D721Med (cell line): ENCODE measurements around the gene KANK4.

Experiments used
- DNase-seq: peaks from one replicate; pipeline ENCODE4 v3.0.0; 2011; ENCODE audit warnings: low spot score; ENCODE audit not compliant: insufficient read length
- FAIRE-seq: peaks from 2 replicates; lab custom pipeline; 2011; peaks lifted over from hg19 to GRCh38; lab: Jason Lieb, UNC
- CTCF ChIP-seq: IDR thresholded peaks from 2 replicates; pipeline ENCODE4 v1.5.1; 2012; ENCODE audit warnings: mild to moderate bottlenecking, control low read depth; ENCODE audit not compliant: insufficient read depth; ENCODE audit errors: missing control alignments

Gene KANK4

DNA sequence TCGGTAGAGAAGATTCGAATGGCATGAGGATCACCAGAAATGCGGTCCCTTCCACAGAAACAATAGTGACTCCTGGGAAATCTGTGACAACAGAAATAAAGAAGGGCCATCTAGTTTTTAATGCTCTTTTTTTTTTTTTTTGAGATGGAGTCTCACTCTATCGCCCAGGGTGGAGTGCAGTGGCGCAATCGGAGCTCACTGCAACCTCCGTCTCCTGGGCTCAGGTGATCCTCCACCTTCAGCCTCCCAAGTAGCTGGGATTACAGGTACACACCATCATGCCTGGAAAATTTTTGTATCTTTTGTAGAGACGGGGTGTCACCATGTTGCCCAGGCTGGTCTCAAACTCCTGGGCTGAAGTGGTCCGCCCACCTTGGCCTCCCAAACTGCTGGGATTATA lies 80.7 kb downstream of the KANK4 start:
- TF ChIP-seq CTCF, result no peak
- DNase-seq (no peak), FAIRE-seq (no peak)

- FAIRE-seq, result no peak
- TF ChIP-seq CTCF, result no peak
These were observed 81.3 kb downstream of the KANK4 start for GRCh38 chr1:62237950-62238374.

GRCh38 chr1:62237361-62237760 lies 81.9 kb downstream of the KANK4 start:
- TF ChIP-seq CTCF, result no peak
- FAIRE-seq (no peak), DNase-seq (no peak)

More at GRCh38 chr1:62237950-62238374, 81.3 kb downstream of the KANK4 start:
- no peak for DNase-seq

DNA sequence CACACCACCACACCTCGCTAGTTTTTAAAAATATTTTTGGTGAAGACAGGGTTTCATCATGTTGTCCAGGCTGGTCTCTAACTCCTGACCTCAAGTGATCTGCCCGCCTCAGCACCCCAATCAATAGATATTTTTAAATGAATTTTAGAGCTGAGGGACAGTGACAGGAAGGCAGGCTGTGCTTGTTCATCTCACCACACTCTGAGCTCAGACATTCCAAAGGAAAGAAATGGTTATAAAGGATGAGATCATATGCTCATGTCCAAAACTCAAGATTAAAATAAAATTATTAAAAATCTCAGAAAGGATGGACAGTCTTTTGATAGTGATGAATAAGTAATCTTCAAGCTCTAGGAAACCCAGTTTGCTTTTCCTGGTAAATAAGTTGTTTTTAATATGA lies 83.7 kb downstream of the KANK4 start:
- no peak for TF ChIP-seq CTCF
- FAIRE-seq, result no peak
- no peak for DNase-seq

DNA sequence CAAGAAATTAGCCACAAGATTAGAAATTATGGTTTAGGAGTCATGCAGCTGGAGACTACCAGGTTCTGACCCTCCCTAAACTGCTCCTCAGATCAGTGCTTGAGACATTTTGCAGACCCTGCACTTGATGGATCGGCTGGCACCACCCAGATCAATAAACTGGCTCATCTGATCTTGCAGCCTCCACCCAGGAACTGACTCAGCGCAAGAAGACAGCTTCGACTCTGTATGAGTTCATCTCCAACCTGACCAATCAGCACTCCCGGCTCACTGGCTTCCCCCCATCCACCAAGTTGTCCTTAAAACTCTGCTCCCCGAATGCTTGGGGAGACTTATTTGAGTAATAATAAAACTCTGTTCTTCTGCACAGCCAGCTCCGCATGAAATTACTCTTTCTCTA lies 84.5 kb downstream of the KANK4 start:
- DNase-seq (no peak), FAIRE-seq (no peak)
- TF ChIP-seq CTCF, result no peak

DNA sequence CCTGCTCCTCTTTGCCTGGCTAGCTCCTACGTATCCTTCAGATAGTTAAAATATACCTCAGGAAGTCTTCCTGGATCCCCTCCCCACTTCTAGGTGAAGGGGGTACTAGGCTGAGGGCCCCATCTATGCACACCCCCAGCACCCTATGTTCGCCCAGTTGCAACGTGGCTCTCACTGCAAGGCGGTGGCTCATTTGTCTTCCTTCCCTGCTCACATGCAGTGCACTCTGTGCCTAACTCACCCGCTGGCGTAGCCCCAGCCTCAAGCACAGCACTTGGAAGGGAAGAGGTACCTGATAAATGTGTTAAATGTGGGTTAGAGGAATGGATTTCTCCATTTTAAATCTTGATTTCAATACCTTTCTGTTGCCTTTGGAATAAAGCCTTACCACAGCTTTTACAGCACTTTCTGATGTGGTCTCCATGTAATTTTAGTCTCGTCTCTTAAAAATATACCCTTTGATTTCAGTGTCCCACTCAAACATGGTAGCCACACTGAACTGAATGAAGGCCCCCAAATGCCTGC lies 85.2 kb downstream of the KANK4 start:
- FAIRE-seq (no peak), DNase-seq (no peak)
- no peak for TF ChIP-seq CTCF

- no peak for FAIRE-seq
- TF ChIP-seq CTCF, result no peak
- DNase-seq, result no peak
These were observed 86.4 kb downstream of the KANK4 start for GRCh38 chr1:62232871-62233278.
